Esophagus squamous epithelium (tissue), 5 donors: ENCODE data around the gene CELSR1. TPM values are rescaled to one million over a fixed set of nuclear protein-coding genes. Genes with fewer than 3 reads are reported as not detected.

Experiments used
- DNase-seq: peaks from one replicate; lab custom pipeline; 2025; lab: John Stamatoyannopoulos, UW
- H3K27ac ChIP-seq, 4 donors: fragments of 200-600 bp; sonication (generic); one replicate each; pipeline ENCODE4 v1.5.1; 2016 to 2019; ENCODE audit warnings: mild to moderate bottlenecking in 1 of 4
- H3K27me3 ChIP-seq, 4 donors: fragments of 200-600 bp; sonication (generic); 1 replicate in 3 of 4; 2 replicates in 1 of 4; pipeline versions ENCODE4 v1.5.1 to v1.6.0; 2017 to 2021; ENCODE audit warnings: antibody characterized with exemption in 1 of 4
- H3K36me3 ChIP-seq, 3 donors: fragments of 200-600 bp; sonication (generic); one replicate each; pipeline ENCODE4 v1.5.1; 2016 to 2019
- H3K4me1 ChIP-seq, 3 donors: fragments of 200-600 bp; sonication (generic); one replicate each; pipeline ENCODE4 v1.5.1; 2017 to 2019
- H3K4me3 ChIP-seq, 4 donors: fragments of 200-600 bp; sonication (generic); 1 replicate in 3 of 4; 2 replicates in 1 of 4; pipeline ENCODE4 v1.5.1; 2016 to 2019; ENCODE audit warnings: mild to moderate bottlenecking in 2 of 4, moderate library complexity in 1 of 4
- H3K9me3 ChIP-seq, 3 donors: fragments of 200-600 bp; sonication (generic); one replicate each; pipeline ENCODE4 v1.5.1; 2016 to 2019
- CTCF ChIP-seq, 6 experiments: fragments of 450-650 bp in 4 of 6; fragments of 200-600 bp in 2 of 6; sonication (generic) in 2 of 6; IDR thresholded peaks; one replicate each; pipeline ENCODE4 v1.5.1; 2016 to 2019; ENCODE audit warnings: antibody characterized with exemption in 6 of 6, mild to moderate bottlenecking in 4 of 6, moderate library complexity in 4 of 6
- POLR2A ChIP-seq, 4 donors: fragments of 450-650 bp; IDR thresholded peaks; one replicate each; pipeline ENCODE4 v1.6.1; 2017; ENCODE audit warnings: antibody characterized with exemption in 4 of 4, mild to moderate bottlenecking in 4 of 4, moderate library complexity in 3 of 4
- WGBS, 2 donors: methylation state at CpG; one replicate each; pipeline ENCODE4 v1.1.5; 2018; 5-methylcytosine and 5-hydroxymethylcytosine counted together
- intact Hi-C: fragments of 100-400 bp; cut with DNase I; formaldehyde crosslinking; loops from one replicate; pipeline ENCODE4 v1.15.0; 2022
- total RNA-seq, 4 donors: library from RNA; depleted of rRNA; stranded (reverse); fragments of >200 nt; gene quantifications; one replicate each; pipeline ENCODE4 v1.1.0, GENCODE V29; 2016
- donor health status: DM: yes; HTN: yes; CAD: no.

Gene CELSR1
- total RNA-seq, 4 donors from 2014 or later: 38.7 to 50.6 (median 43.7) TPM

- Histone ChIP-seq H3K4me3 (no peak overlapping the region), H3K4me1 (peaks cover 19 to 68% (median 33%) of the 10 kb centered on the region in 3 donors), H3K36me3 (peaks cover 0 to 58% (median 0%) of the 10 kb centered on the region in 3 donors), H3K27ac (peak overlapping the region; percentile 73 to 90 (median 86)), H3K9me3 (peaks cover 0 to 10% (median 8%) of the 10 kb centered on the region in 3 donors), H3K27me3 (peaks cover 0 to 8% (median 0%) of the 10 kb centered on the region in 4 donors)
- intact Hi-C loops: no loop called here
- TF ChIP-seq POLR2A (IDR thresholded peaks at IDR 0.05) (no peak), CTCF (IDR thresholded peaks at IDR 0.05) (no peak)
- DNase-seq: no peak
- 85 to 87% methylated on average over 15 to 19 of the region's 19 CpGs for WGBS, 2 donors
Measured at GRCh38 chr22:46376908-46377524, 160.4 kb downstream of the CELSR1 start.

GRCh38 chr22:46376111-46376510 lies 161.3 kb downstream of the CELSR1 start:
- intact Hi-C loops: no loop called here
- H3K9me3 ChIP-seq: peaks cover 0 to 10% (median 8%) of the 10 kb centered on the region in 3 donors
- TF ChIP-seq POLR2A (IDR thresholded peaks at IDR 0.05): no peak
- no peak for TF ChIP-seq CTCF (IDR thresholded peaks at IDR 0.05)
- DNase-seq: no peak
- H3K4me1 ChIP-seq: peaks cover 19 to 66% (median 33%) of the 10 kb centered on the region in 3 donors
- peak overlapping the region; percentile 28 to 90 (median 86) for H3K27ac ChIP-seq
- 91 to 98% methylated on average over 3 of the region's 3 CpGs for WGBS, 2 donors
- peaks cover 0 to 8% (median 0%) of the 10 kb centered on the region in 4 donors for H3K27me3 ChIP-seq
- H3K36me3 ChIP-seq: peaks cover 0 to 49% (median 0%) of the 10 kb centered on the region in 3 donors
- peak overlapping the region in 2 of 4 donors; percentile 13 to 28 for H3K4me3 ChIP-seq

GRCh38 chr22:46374663-46375474 lies 162.6 kb downstream of the CELSR1 start:
- WGBS, 2 donors: 42 to 56% methylated on average over 8 to 14 of the region's 38 CpGs
- DNase-seq: no peak
- H3K27ac ChIP-seq: peak overlapping the region; percentile 86 to 90 (median 87)

GRCh38 chr22:46373921-46374662 lies 163.3 kb downstream of the CELSR1 start:
- peaks cover 0 to 37% (median 0%) of the 10 kb centered on the region in 3 donors for H3K36me3 ChIP-seq
- intact Hi-C loops: no loop called here
- H3K4me3 ChIP-seq: peak overlapping the region in 3 of 4 donors; percentile 29 to 31 (median 30)
- H3K27ac ChIP-seq: peak overlapping the region; percentile 86 to 90 (median 87)
- peaks cover 0 to 10% (median 8%) of the 10 kb centered on the region in 3 donors for H3K9me3 ChIP-seq
- H3K4me1 ChIP-seq: peaks cover 19 to 78% (median 33%) of the 10 kb centered on the region in 3 donors
- 29 to 36% methylated on average over 11 to 25 of the region's 31 CpGs for WGBS, 2 donors
- DNase-seq: no peak
- TF ChIP-seq POLR2A (IDR thresholded peaks at IDR 0.05) (no peak), CTCF (IDR thresholded peaks at IDR 0.05) (no peak)
- H3K27me3 ChIP-seq: peaks cover 0 to 8% (median 0%) of the 10 kb centered on the region in 4 donors

More at GRCh38 chr22:46374663-46375474, 162.6 kb downstream of the CELSR1 start:
- intact Hi-C loops: no loop called here
- TF ChIP-seq POLR2A (IDR thresholded peaks at IDR 0.05) (no peak), CTCF (IDR thresholded peaks at IDR 0.05) (peak in 1 of 6 experiments; percentile 4)
- peaks cover 0 to 8% (median 0%) of the 10 kb centered on the region in 4 donors for H3K27me3 ChIP-seq
- peaks cover 19 to 74% (median 33%) of the 10 kb centered on the region in 3 donors for H3K4me1 ChIP-seq
- peak overlapping the region; percentile 15 to 31 (median 30) for H3K4me3 ChIP-seq
- peaks cover 0 to 10% (median 8%) of the 10 kb centered on the region in 3 donors for H3K9me3 ChIP-seq
- H3K36me3 ChIP-seq: peaks cover 0 to 37% (median 0%) of the 10 kb centered on the region in 3 donors
